GM23338 (cell line): ENCODE results near the gene SH3BP2. TPM values are rescaled to one million over a fixed set of nuclear protein-coding genes. Genes with fewer than 3 reads are reported as not detected.

Source experiments
- ATAC-seq: fragments of 200-7000 bp; cut with Tn5 transposase; 3 replicates; pipeline ENCODE4 v1.9.1; 2020
- DNase-seq: peaks from one replicate; pipeline ENCODE4 v3.0.0-alpha.2; 2015; ENCODE audit warnings: low spot score
- H2AFZ ChIP-seq: fragments of 200-600 bp; sonication (generic); 2 replicates; pipeline ENCODE4 v1.8.0; 2016; ENCODE audit warnings: antibody characterized with exemption, mild to moderate bottlenecking, moderate library complexity
- H3F3A ChIP-seq: fragments of 200-600 bp; sonication (generic); replicated peaks from 2 replicates; pipeline ENCODE4 v1.8.0; 2017; ENCODE audit warnings: antibody characterized with exemption, mixed run types, low read depth
- H3K27ac ChIP-seq: fragments of 200-600 bp; sonication (generic); 2 replicates; pipeline ENCODE4 v1.6.1; 2016; ENCODE audit warnings: low read depth
- H3K27me3 ChIP-seq: fragments of 200-600 bp; sonication (generic); 2 replicates; pipeline ENCODE4 v1.8.0; 2016; ENCODE audit warnings: mild to moderate bottlenecking, mixed run types, moderate library complexity; ENCODE audit not compliant: insufficient read depth
- H3K36me3 ChIP-seq: fragments of 200-600 bp; sonication (generic); 2 replicates; pipeline ENCODE4 v1.8.0; 2016; ENCODE audit warnings: mild to moderate bottlenecking; ENCODE audit not compliant: insufficient read depth
- H3K4me1 ChIP-seq: fragments of 200-600 bp; sonication (generic); 2 replicates; pipeline ENCODE4 v1.8.0; 2016; ENCODE audit warnings: mild to moderate bottlenecking, moderate library complexity; ENCODE audit not compliant: insufficient read depth
- H3K4me2 ChIP-seq: fragments of 200-600 bp; sonication (generic); 2 replicates; pipeline ENCODE4 v1.7.1; 2017; ENCODE audit warnings: mixed run types
- H3K4me3 ChIP-seq: fragments of 200-600 bp; sonication (generic); 2 replicates; pipeline ENCODE4 v1.6.1; 2016; ENCODE audit warnings: mixed run types
- H3K79me2 ChIP-seq: fragments of 200-600 bp; sonication (generic); replicated peaks from 2 replicates; pipeline ENCODE4 v1.8.0; 2017; ENCODE audit warnings: mild to moderate bottlenecking; ENCODE audit not compliant: insufficient read depth
- H3K9me2 ChIP-seq: fragments of 200-600 bp; sonication (generic); 2 replicates; pipeline ENCODE4 v1.8.0; 2017; ENCODE audit not compliant: insufficient read depth
- H4K20me1 ChIP-seq: fragments of 200-600 bp; sonication (generic); replicated peaks from 2 replicates; pipeline ENCODE4 v1.8.0; 2017; ENCODE audit warnings: mild to moderate bottlenecking; ENCODE audit not compliant: insufficient read depth
- H3K27ac Mint-ChIP-seq: 2 replicates; pipeline ENCODE4 v1.8.0; 2020; ENCODE audit warnings: inconsistent platforms, mild to moderate bottlenecking, moderate library complexity, mixed read lengths
- H3K27me3 Mint-ChIP-seq: 3 replicates; pipeline ENCODE4 v1.8.0; 2022; ENCODE audit warnings: low read depth, mild to moderate bottlenecking, moderate library complexity, mixed read lengths, inconsistent platforms; ENCODE audit not compliant: insufficient read depth, poor library complexity
- H3K36me3 Mint-ChIP-seq: 3 replicates; pipeline ENCODE4 v1.8.0; 2021; ENCODE audit warnings: low read depth, mild to moderate bottlenecking, inconsistent platforms, moderate library complexity, mixed read lengths
- H3K4me1 Mint-ChIP-seq: 3 replicates; pipeline ENCODE4 v1.8.0; 2020; ENCODE audit warnings: mild to moderate bottlenecking, inconsistent platforms, mixed read lengths
- H3K4me3 Mint-ChIP-seq: 3 replicates; pipeline ENCODE4 v1.8.0; 2021; ENCODE audit warnings: moderate library complexity, mild to moderate bottlenecking, inconsistent platforms, mixed read lengths
- H3K9me3 Mint-ChIP-seq: 3 replicates; pipeline ENCODE4 v1.8.0; 2020; ENCODE audit warnings: moderate library complexity, mild to moderate bottlenecking, inconsistent platforms, mixed read lengths
- ETS1 ChIP-seq: IDR thresholded peaks from 2 replicates; pipeline ENCODE4 v1.6.1; 2016; ENCODE audit warnings: antibody characterized with exemption
- EZH2 ChIP-seq: fragments of 200-600 bp; sonication (generic); IDR thresholded peaks from one replicate; pipeline ENCODE4 v1.8.0; 2017; ENCODE audit warnings: antibody characterized with exemption, mild to moderate bottlenecking, low read depth; ENCODE audit not compliant: unreplicated experiment
- NANOG ChIP-seq: IDR thresholded peaks from 2 replicates; pipeline ENCODE4 v1.6.1; 2016; ENCODE audit warnings: antibody characterized with exemption, borderline replicate concordance
- POLR2AphosphoS5 ChIP-seq: IDR thresholded peaks from 2 replicates; pipeline ENCODE4 v1.6.1; 2016; ENCODE audit warnings: antibody characterized with exemption, low read depth
- ZNF331 ChIP-seq: fragments of 250-450 bp; sonication (Bioruptor Pico); IDR thresholded peaks from 2 replicates; pipeline ENCODE4 v1.5.0; 2020; ENCODE audit warnings: low read depth, mild to moderate bottlenecking, moderate library complexity
- polyA plus RNA-seq: library from polyadenylated mRNA; unstranded; fragments of >200 nt; fragmentation: Nextera tagmentation; extraction: Ambion mirVana; gene quantifications from 2 replicates; pipeline ENCODE4 v1.2.1, GENCODE V29; 2016
- total RNA-seq: library from RNA; depleted of rRNA; stranded (reverse); fragments of >200 nt; shearing (Covaris generic); gene quantifications from 2 replicates; pipeline ENCODE4 v1.2.3, GENCODE V29; 2014
- TF ChIP-seq, protein P1 (sequence below): fragments of 250-450 bp; sonication (Bioruptor Pico); IDR thresholded peaks from 2 replicates; pipeline ENCODE4 v1.5.0; 2020; ENCODE audit warnings: mild to moderate bottlenecking, moderate library complexity

The SH3BP2 gene
- total and polyA plus RNA-seq, 2 experiments from 2014 or later: 15.2 to 43.9 TPM

DNA sequence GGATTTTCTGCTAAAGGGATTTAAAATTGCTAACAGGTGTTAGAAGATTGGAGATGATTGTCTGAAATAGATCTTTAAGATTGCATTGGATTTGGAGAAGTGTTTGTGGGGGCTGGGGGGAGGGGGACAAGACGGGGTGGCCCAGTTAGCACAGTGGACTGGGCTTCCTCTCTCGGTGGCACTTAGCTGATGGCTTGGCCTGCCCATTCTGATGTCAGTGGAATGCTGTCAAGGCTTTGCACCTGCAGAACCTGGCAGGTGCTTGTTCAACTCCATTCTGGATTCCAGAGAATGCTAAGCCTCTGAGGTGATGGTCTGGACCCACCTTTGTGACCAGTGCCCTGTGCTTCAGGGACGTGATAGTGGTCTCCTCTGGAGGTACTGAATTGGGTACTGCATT lies 94.5 kb downstream of the SH3BP2 start (continued):
- TF ChIP-seq, protein P1, sequence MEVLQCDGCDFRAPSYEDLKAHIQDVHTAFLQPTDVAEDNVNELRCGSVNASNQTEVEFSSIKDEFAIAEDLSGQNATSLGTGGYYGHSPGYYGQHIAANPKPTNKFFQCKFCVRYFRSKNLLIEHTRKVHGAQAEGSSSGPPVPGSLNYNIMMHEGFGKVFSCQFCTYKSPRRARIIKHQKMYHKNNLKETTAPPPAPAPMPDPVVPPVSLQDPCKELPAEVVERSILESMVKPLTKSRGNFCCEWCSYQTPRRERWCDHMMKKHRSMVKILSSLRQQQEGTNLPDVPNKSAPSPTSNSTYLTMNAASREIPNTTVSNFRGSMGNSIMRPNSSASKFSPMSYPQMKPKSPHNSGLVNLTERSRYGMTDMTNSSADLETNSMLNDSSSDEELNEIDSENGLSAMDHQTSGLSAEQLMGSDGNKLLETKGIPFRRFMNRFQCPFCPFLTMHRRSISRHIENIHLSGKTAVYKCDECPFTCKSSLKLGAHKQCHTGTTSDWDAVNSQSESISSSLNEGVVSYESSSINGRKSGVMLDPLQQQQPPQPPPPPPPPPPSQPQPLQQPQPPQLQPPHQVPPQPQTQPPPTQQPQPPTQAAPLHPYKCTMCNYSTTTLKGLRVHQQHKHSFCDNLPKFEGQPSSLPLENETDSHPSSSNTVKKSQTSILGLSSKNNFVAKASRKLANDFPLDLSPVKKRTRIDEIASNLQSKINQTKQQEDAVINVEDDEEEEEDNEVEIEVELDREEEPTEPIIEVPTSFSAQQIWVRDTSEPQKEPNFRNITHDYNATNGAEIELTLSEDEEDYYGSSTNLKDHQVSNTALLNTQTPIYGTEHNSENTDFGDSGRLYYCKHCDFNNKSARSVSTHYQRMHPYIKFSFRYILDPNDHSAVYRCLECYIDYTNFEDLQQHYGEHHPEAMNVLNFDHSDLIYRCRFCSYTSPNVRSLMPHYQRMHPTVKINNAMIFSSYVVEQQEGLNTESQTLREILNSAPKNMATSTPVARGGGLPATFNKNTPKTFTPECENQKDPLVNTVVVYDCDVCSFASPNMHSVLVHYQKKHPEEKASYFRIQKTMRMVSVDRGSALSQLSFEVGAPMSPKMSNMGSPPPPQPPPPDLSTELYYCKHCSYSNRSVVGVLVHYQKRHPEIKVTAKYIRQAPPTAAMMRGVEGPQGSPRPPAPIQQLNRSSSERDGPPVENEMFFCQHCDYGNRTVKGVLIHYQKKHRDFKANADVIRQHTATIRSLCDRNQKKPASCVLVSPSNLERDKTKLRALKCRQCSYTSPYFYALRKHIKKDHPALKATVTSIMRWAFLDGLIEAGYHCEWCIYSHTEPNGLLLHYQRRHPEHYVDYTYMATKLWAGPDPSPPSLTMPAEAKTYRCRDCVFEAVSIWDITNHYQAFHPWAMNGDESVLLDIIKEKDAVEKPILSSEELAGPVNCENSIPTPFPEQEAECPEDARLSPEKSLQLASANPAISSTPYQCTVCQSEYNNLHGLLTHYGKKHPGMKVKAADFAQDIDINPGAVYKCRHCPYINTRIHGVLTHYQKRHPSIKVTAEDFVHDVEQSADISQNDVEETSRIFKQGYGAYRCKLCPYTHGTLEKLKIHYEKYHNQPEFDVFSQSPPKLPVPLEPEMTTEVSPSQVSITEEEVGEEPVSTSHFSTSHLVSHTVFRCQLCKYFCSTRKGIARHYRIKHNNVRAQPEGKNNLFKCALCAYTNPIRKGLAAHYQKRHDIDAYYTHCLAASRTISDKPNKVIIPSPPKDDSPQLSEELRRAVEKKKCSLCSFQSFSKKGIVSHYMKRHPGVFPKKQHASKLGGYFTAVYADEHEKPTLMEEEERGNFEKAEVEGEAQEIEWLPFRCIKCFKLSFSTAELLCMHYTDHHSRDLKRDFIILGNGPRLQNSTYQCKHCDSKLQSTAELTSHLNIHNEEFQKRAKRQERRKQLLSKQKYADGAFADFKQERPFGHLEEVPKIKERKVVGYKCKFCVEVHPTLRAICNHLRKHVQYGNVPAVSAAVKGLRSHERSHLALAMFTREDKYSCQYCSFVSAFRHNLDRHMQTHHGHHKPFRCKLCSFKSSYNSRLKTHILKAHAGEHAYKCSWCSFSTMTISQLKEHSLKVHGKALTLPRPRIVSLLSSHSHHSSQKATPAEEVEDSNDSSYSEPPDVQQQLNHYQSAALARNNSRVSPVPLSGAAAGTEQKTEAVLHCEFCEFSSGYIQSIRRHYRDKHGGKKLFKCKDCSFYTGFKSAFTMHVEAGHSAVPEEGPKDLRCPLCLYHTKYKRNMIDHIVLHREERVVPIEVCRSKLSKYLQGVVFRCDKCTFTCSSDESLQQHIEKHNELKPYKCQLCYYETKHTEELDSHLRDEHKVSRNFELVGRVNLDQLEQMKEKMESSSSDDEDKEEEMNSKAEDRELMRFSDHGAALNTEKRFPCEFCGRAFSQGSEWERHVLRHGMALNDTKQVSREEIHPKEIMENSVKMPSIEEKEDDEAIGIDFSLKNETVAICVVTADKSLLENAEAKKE (CRISPR knock-in tag): no peak
- TF ChIP-seq EZH2: no peak
- TF ChIP-seq ETS1: no peak

- Mint-ChIP-seq H3K9me3 (no peaks in the 10 kb centered on the region), H3K27ac (no peak overlapping the region), H3K4me3 (no peak overlapping the region), H3K4me1 (no peaks in the 10 kb centered on the region), H3K27me3 (no peaks in the 10 kb centered on the region), H3K36me3 (peaks cover 22% of the 10 kb centered on the region)
- Histone ChIP-seq H2AFZ (no peak overlapping the region), H3F3A (no peaks in the 10 kb centered on the region), H3K27ac (no peak overlapping the region; the same call in 1 of the 2 replicates), H3K4me2 (no peak overlapping the region), H3K36me3 (peaks cover 8% of the 10 kb centered on the region), H3K4me3 (no peak overlapping the region), H4K20me1 (no peaks in the 10 kb centered on the region; the same call in none of the 2 replicates), H3K9me2 (no peaks in the 10 kb centered on the region), H3K27me3 (no peaks in the 10 kb centered on the region), H3K79me2 (0 out of 2 replicates have a peak, but pooled peaks cover 8% of the 10 kb centered on the region), H3K4me1 (no peaks in the 10 kb centered on the region)
- no peak for ATAC-seq
- DNase-seq: no peak
- TF ChIP-seq NANOG: no peak
- TF ChIP-seq, protein P1 (CRISPR knock-in tag): no peak
- TF ChIP-seq ETS1: no peak
- TF ChIP-seq ZNF331: no peak
- TF ChIP-seq POLR2AphosphoS5: no peak
These were observed 96.0 kb downstream of the SH3BP2 start for GRCh38 chr4:2888886-2889285.
